H1 (cell line): ENCODE results near the gene PLA2G4D. TPM values are rescaled to one million over a fixed set of nuclear protein-coding genes. Genes with fewer than 3 reads are reported as not detected.

ENCODE experiments used
- CTCF ChIA-PET: fragments of 300-600 bp; sonication (Branson Sonifier 250); formaldehyde crosslinking; loops from one replicate; lab custom pipeline; 2021; ENCODE audit not compliant: partially characterized antibody; lab: Charles Lee
- POLR2A ChIA-PET: fragments of 300-600 bp; sonication (Branson Sonifier 250); formaldehyde crosslinking; loops from one replicate; lab custom pipeline; 2021; ENCODE audit warnings: inconsistent platforms; ENCODE audit not compliant: partially characterized antibody; lab: Charles Lee
- DNase-seq, 2 experiments: peaks; one replicate each; pipeline versions ENCODE4 v3.0.0 to v3.0.0-alpha.2; 2010 to 2022; ENCODE audit warnings: low spot score in 2 of 2, low read depth in 1 of 2, mixed read lengths in 1 of 2
- FAIRE-seq: peaks from 2 replicates; lab custom pipeline; 2011; peaks lifted over from hg19 to GRCh38; lab: Jason Lieb, UNC
- H2AFZ ChIP-seq: 2 replicates; pipeline ENCODE4 v1.8.1; 2012; ENCODE audit warnings: low read length, inconsistent platforms
- H2AK5ac ChIP-seq: 2 replicates; pipeline ENCODE4 v1.6.1; 2013; ENCODE audit warnings: low read depth, low read length
- H2BK120ac ChIP-seq: replicated peaks from 2 replicates; pipeline ENCODE3; 2013; ENCODE audit warnings: low read depth, low read length, inconsistent platforms
- H2BK12ac ChIP-seq: 2 replicates; pipeline ENCODE4 v1.6.1; 2013; ENCODE audit warnings: low read depth, low read length
- H2BK15ac ChIP-seq: 2 replicates; pipeline ENCODE4 v1.6.1; 2013; ENCODE audit warnings: low read length
- H2BK20ac ChIP-seq: 2 replicates; pipeline ENCODE4 v1.6.1; 2013; ENCODE audit warnings: low read length
- H2BK5ac ChIP-seq: 2 replicates; pipeline ENCODE4 v1.6.1; 2013; ENCODE audit warnings: low read depth, low read length
- H3K14ac ChIP-seq: 2 replicates; pipeline ENCODE4 v1.6.1; 2013; ENCODE audit warnings: inconsistent platforms; ENCODE audit not compliant: insufficient read length
- H3K18ac ChIP-seq: 2 replicates; pipeline ENCODE4 v1.6.1; 2013; ENCODE audit warnings: low read length; ENCODE audit errors: extremely low read depth
- H3K23ac ChIP-seq: 2 replicates; pipeline ENCODE4 v1.6.1; 2013; ENCODE audit warnings: inconsistent platforms; ENCODE audit not compliant: insufficient read length
- H3K23me2 ChIP-seq: 2 replicates; pipeline ENCODE4 v1.6.1; 2013; ENCODE audit warnings: low read depth, low read length
- H3K27ac ChIP-seq: 2 replicates; pipeline ENCODE4 v1.6.1; 2011; ENCODE audit warnings: low read depth, low read length, inconsistent platforms
- H3K27me3 ChIP-seq, 4 experiments: replicated peaks in 1 of 4; 1 replicate in 1 of 4; 2 replicates in 3 of 4; pipeline versions ENCODE4 v1.6.1 to v1.8.1; 2011 to 2013; ENCODE audit warnings: low read length in 3 of 4, mild to moderate bottlenecking in 3 of 4, inconsistent platforms in 2 of 4, mixed read lengths in 2 of 4, moderate library complexity in 1 of 4; ENCODE audit not compliant: control insufficient read depth in 3 of 4, insufficient read depth in 3 of 4; ENCODE audit errors: extremely low read depth in 1 of 4
- H3K36me3 ChIP-seq, 4 experiments: 2 replicates each; pipeline versions ENCODE4 v1.6.1 to v1.8.1; 2011 to 2013; ENCODE audit warnings: mild to moderate bottlenecking in 4 of 4, low read length in 3 of 4, moderate library complexity in 2 of 4, control low read depth in 1 of 4, inconsistent platforms in 1 of 4; ENCODE audit not compliant: insufficient read depth in 4 of 4, control insufficient read depth in 2 of 4
- H3K4ac ChIP-seq: replicated peaks from 2 replicates; pipeline ENCODE3; 2013; ENCODE audit warnings: low read length, low read depth, mixed read lengths, inconsistent platforms; ENCODE audit not compliant: insufficient read length
- H3K4me1 ChIP-seq, 4 experiments: replicated peaks in 1 of 4; 1 replicate in 1 of 4; 2 replicates in 3 of 4; pipeline versions ENCODE4 v1.6.1 to v1.8.1; 2011 to 2013; ENCODE audit warnings: low read length in 3 of 4, inconsistent platforms in 2 of 4, mixed read lengths in 1 of 4; ENCODE audit not compliant: insufficient read depth in 4 of 4, control insufficient read depth in 3 of 4
- H3K4me2 ChIP-seq, 2 experiments: 2 replicates each; pipeline versions ENCODE4 v1.6.1 to v1.8.1; 2011 to 2013; ENCODE audit warnings: low read depth in 2 of 2, low read length in 2 of 2, control low read depth in 1 of 2, inconsistent platforms in 1 of 2, mild to moderate bottlenecking in 1 of 2; ENCODE audit not compliant: insufficient read depth in 1 of 2
- H3K4me3 ChIP-seq, 4 experiments: fragments of 200-600, 300-600 bp in 1 of 4; sonication (generic), shearing (Covaris generic), sonication (Bioruptor Twin) in 1 of 4; 2 replicates each; pipeline versions ENCODE4 v1.5.1 to v1.8.1; 2011 to 2016; ENCODE audit warnings: low read length in 4 of 4, low read depth in 3 of 4, control low read depth in 2 of 4, inconsistent platforms in 2 of 4, mild to moderate bottlenecking in 2 of 4, mixed read lengths in 1 of 4, moderate library complexity in 1 of 4; ENCODE audit not compliant: insufficient read depth in 2 of 4; ENCODE audit errors: extremely low read depth in 1 of 4
- H3K56ac ChIP-seq: replicated peaks from 2 replicates; pipeline ENCODE3; 2013; ENCODE audit warnings: low read depth, mild to moderate bottlenecking, mixed read lengths, low read length, inconsistent platforms; ENCODE audit not compliant: insufficient read length
- H3K79me1 ChIP-seq: 2 replicates; pipeline ENCODE4 v1.6.1; 2013; ENCODE audit warnings: low read depth, low read length, control low read depth
- H3K79me2 ChIP-seq, 2 experiments: 2 replicates each; pipeline versions ENCODE4 v1.6.1 to v1.8.1; 2012 to 2013; ENCODE audit warnings: low read length in 2 of 2, mild to moderate bottlenecking in 2 of 2, inconsistent platforms in 1 of 2; ENCODE audit not compliant: insufficient read depth in 2 of 2, control insufficient read depth in 1 of 2
- H3K9ac ChIP-seq, 4 experiments: replicated peaks in 1 of 4; 1 replicate in 1 of 4; 2 replicates in 3 of 4; pipeline versions ENCODE4 v1.6.1 to v1.8.1; 2011 to 2013; ENCODE audit warnings: low read depth in 3 of 4, low read length in 3 of 4, control low read depth in 2 of 4, mild to moderate bottlenecking in 2 of 4, moderate library complexity in 2 of 4, inconsistent platforms in 1 of 4; ENCODE audit errors: extremely low read depth in 1 of 4
- H3K9me3 ChIP-seq, 2 experiments: 2 replicates each; pipeline versions ENCODE4 v1.6.1 to v1.8.1; 2012 to 2013; ENCODE audit warnings: mild to moderate bottlenecking in 2 of 2, moderate library complexity in 2 of 2, control low read depth in 1 of 2, inconsistent platforms in 1 of 2, low read depth in 1 of 2, low read length in 1 of 2, mixed read lengths in 1 of 2; ENCODE audit not compliant: insufficient read depth in 2 of 2
- H4K20me1 ChIP-seq, 2 experiments: replicated peaks in 1 of 2; 2 replicates each; pipeline versions ENCODE3 to v1.8.1; 2011 to 2013; ENCODE audit warnings: inconsistent platforms in 2 of 2, low read length in 2 of 2, mild to moderate bottlenecking in 1 of 2; ENCODE audit not compliant: insufficient read depth in 2 of 2, control insufficient read depth in 1 of 2
- H4K5ac ChIP-seq: 2 replicates; pipeline ENCODE4 v1.6.1; 2013; ENCODE audit warnings: low read length, low read depth, mixed read lengths, inconsistent platforms; ENCODE audit not compliant: insufficient read length
- H4K8ac ChIP-seq: 2 replicates; pipeline ENCODE4 v1.8.0; 2013; ENCODE audit warnings: mild to moderate bottlenecking, moderate library complexity, low read length, inconsistent platforms; ENCODE audit not compliant: insufficient read depth; ENCODE audit errors: extremely low read depth
- H4K91ac ChIP-seq: replicated peaks from 2 replicates; pipeline ENCODE3; 2013; ENCODE audit warnings: low read length, mixed read lengths, inconsistent platforms; ENCODE audit not compliant: insufficient read length
- CBX8 ChIP-seq: fragments of 300-800, 300-1000 bp; sonication (generic); IDR thresholded peaks from 2 replicates; pipeline ENCODE4 v1.7.1; 2016; ENCODE audit warnings: low read depth, low read length, borderline replicate concordance
- FOSL1 ChIP-seq: IDR thresholded peaks from 2 replicates; pipeline ENCODE4 v1.6.1; 2011; ENCODE audit warnings: mild to moderate bottlenecking, low read depth, low read length, moderate library complexity; ENCODE audit not compliant: insufficient read depth
- GABPA ChIP-seq: IDR thresholded peaks from 2 replicates; pipeline ENCODE4 v1.6.1; 2011; ENCODE audit warnings: mild to moderate bottlenecking, low read length, moderate library complexity, borderline replicate concordance; ENCODE audit not compliant: insufficient read depth
- HDAC2 ChIP-seq, 2 experiments: fragments of 300-600 bp in 1 of 2; sonication (generic) in 1 of 2; IDR thresholded peaks; 2 replicates each; pipeline ENCODE4 v1.6.1; 2011 to 2012; ENCODE audit warnings: low read depth in 2 of 2, low read length in 2 of 2, mild to moderate bottlenecking in 2 of 2, moderate library complexity in 2 of 2, borderline replicate concordance in 1 of 2, inconsistent platforms in 1 of 2
- KDM1A ChIP-seq: fragments of 200-600, 300-600 bp; sonication (generic); IDR thresholded peaks from 2 replicates; pipeline ENCODE4 v1.7.1; 2016; ENCODE audit warnings: mild to moderate bottlenecking, low read length, borderline replicate concordance
- KDM5A ChIP-seq: fragments of 200-600 bp; IDR thresholded peaks from 2 replicates; pipeline ENCODE4 v1.7.1; 2012; ENCODE audit warnings: mild to moderate bottlenecking, low read length, inconsistent platforms, mixed read lengths
- RNF2 ChIP-seq: fragments of 200-900, 300-1000 bp; sonication (generic); IDR thresholded peaks from 2 replicates; pipeline ENCODE4 v1.7.1; 2016; ENCODE audit warnings: borderline replicate concordance, low read depth, mild to moderate bottlenecking, antibody characterized with exemption, low read length; ENCODE audit not compliant: poor library complexity, severe bottlenecking; ENCODE audit errors: missing control alignments
- WGBS, 2 experiments: shearing (Covaris generic) in 1 of 2; methylation state at CpG; one replicate each; pipeline versions ENCODE4 v1.1.6 to v1.1.7; 2013 to 2015; ENCODE audit warnings: low lambda C conversion rate in 2 of 2, mixed read lengths in 2 of 2, inconsistent platforms in 1 of 2, low coverage in 1 of 2, missing lambda C conversion rate in 1 of 2; ENCODE audit not compliant: insufficient replicate concordance in 2 of 2, insufficient coverage in 1 of 2, insufficient read length in 1 of 2; ENCODE audit errors: extremely low coverage in 1 of 2, missing lambda C conversion rate in 1 of 2; 5-methylcytosine and 5-hydroxymethylcytosine counted together
- polyA plus RNA-seq, 7 experiments: library from polyadenylated mRNA; depleted of rRNA in 3 of 7; stranded (reverse) in 5 of 7; unstranded in 2 of 7; fragments of >200 nt in 5 of 7; fragments of 200-250 nt in 2 of 7; gene quantifications; 1 replicate in 5 of 7; 2 replicates in 1 of 7; 4 replicates in 1 of 7; pipeline versions ENCODE4 v1.2.1 to v1.2.3, GENCODE V29; 2011 to 2013; ENCODE audit warnings: missing spikeins in 2 of 7, mixed read lengths in 2 of 7
- total RNA-seq: library from RNA; stranded (reverse); fragmentation: NEBNext Ultra II Directional; extraction: Animal tissue kit (Norgen Biotek cat#: 25700); gene quantifications from 2 replicates; pipeline ENCODE4 v1.2.1, GENCODE V29; 2021
- TF ChIP-seq, protein P1 (sequence below): IDR thresholded peaks from 2 replicates; pipeline ENCODE4 v1.6.1; 2011; ENCODE audit warnings: low read length, improper control_type of control experiment

Gene PLA2G4D
- total and polyA plus RNA-seq, 2 of the 8 experiments (the other 6 are each of a cell fraction or from before 2014, with no cell fraction given): 0.07 to 0.18 TPM

GRCh38 chr15:42101861-42102260 is 7.5 kb upstream of the PLA2G4D start:
- Histone ChIP-seq H2BK5ac (no peak overlapping the region), H4K20me1 (no peaks in the 10 kb centered on the region), H3K4me2 (no peak overlapping the region), H3K23ac (no peak overlapping the region), H3K4me1 (no peaks in the 10 kb centered on the region; a peak in 1 of 7 replicates), H2AK5ac (no peak overlapping the region), H3K18ac (no peak overlapping the region), H3K23me2 (no peaks in the 10 kb centered on the region), H3K56ac (no peak overlapping the region), H3K36me3 (no peaks in the 10 kb centered on the region), H3K27ac (no peak overlapping the region), H2BK120ac (no peak overlapping the region), H2AFZ (no peak overlapping the region), H3K4me3 (no peak overlapping the region), H3K4ac (no peak overlapping the region), H3K27me3 (no peaks in the 10 kb centered on the region; a peak in 1 of 7 replicates), H2BK15ac (no peak overlapping the region), H3K14ac (no peak overlapping the region), H3K79me2 (no peaks in the 10 kb centered on the region), H2BK12ac (no peak overlapping the region), H3K79me1 (no peaks in the 10 kb centered on the region), H3K9me3 (no peaks in the 10 kb centered on the region), H4K91ac (no peak overlapping the region), H3K9ac (no peak overlapping the region), H4K5ac (no peak overlapping the region), H2BK20ac (no peak overlapping the region), H4K8ac (no peak overlapping the region)
- no peak for FAIRE-seq
- 89% methylated on average over 1 of the region's 1 CpG; no CpG with 5 or more reads in 1 of the 2 experiments for WGBS, 2 experiments
- CTCF ChIA-PET: interaction anchor here (0.8 to 4.6 kb wide), 3 partner anchors 10 to 18 kb away, joined by 3 to 27 read pairs (median 3); no protein-coding TSS in a partner anchor
- DNase-seq: no peak
- TF ChIP-seq GABPA (no peak), CBX8 (no peak), KDM5A (no peak), RNF2 (no peak), KDM1A (no peak), FOSL1 (no peak), HDAC2 (IDR thresholded peaks at IDR 0.05; ENCODE audit: borderline replicate concordance in 1 of 2, low read depth in 2 of 2, low read length in 2 of 2) (no peak)
- TF ChIP-seq, protein P1, sequence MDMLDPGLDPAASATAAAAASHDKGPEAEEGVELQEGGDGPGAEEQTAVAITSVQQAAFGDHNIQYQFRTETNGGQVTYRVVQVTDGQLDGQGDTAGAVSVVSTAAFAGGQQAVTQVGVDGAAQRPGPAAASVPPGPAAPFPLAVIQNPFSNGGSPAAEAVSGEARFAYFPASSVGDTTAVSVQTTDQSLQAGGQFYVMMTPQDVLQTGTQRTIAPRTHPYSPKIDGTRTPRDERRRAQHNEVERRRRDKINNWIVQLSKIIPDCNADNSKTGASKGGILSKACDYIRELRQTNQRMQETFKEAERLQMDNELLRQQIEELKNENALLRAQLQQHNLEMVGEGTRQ: no peak
- POLR2A ChIA-PET: no interaction called here
